Mucosa of stomach (tissue), 1 donor: ENCODE data around the gene DRAP1.

Experiments
- H3K27me3 ChIP-seq: one replicate; pipeline ENCODE4 v1.7.0; 2013; ENCODE audit warnings: mild to moderate bottlenecking, low read length; ENCODE audit not compliant: control insufficient read depth, insufficient read depth
- H3K36me3 ChIP-seq: one replicate; pipeline ENCODE4 v1.7.0; 2013; ENCODE audit warnings: low read length; ENCODE audit not compliant: control insufficient read depth, insufficient read depth
- H3K4me1 ChIP-seq: one replicate; pipeline ENCODE4 v1.7.0; 2013; ENCODE audit warnings: mild to moderate bottlenecking, low read length; ENCODE audit not compliant: control insufficient read depth, insufficient read depth
- H3K4me3 ChIP-seq: one replicate; pipeline ENCODE4 v1.7.0; 2013; ENCODE audit warnings: low read length
- H3K9ac ChIP-seq: one replicate; pipeline ENCODE4 v1.7.0; 2013; ENCODE audit warnings: mild to moderate bottlenecking, low read length, moderate library complexity
- H3K9me3 ChIP-seq: one replicate; pipeline ENCODE4 v1.7.0; 2013; ENCODE audit warnings: mild to moderate bottlenecking, low read length, moderate library complexity; ENCODE audit not compliant: control insufficient read depth
- donor health status: Pancreatic carcinoma.

The DRAP1 gene

GRCh38 chr11:65928667-65929066 is 9.4 kb downstream of the DRAP1 start:
- no peaks in the 10 kb centered on the region for H3K4me1 ChIP-seq
- H3K9me3 ChIP-seq: no peaks in the 10 kb centered on the region
- no peak overlapping the region for H3K4me3 ChIP-seq
- H3K9ac ChIP-seq: no peak overlapping the region
- H3K27me3 ChIP-seq: peaks cover 4% of the 10 kb centered on the region
- no peaks in the 10 kb centered on the region for H3K36me3 ChIP-seq

GRCh38 chr11:65931773-65932557 is 12.7 kb downstream of the DRAP1 start:
- H3K27me3 ChIP-seq: peaks cover 4% of the 10 kb centered on the region
- H3K4me3 ChIP-seq: no peak overlapping the region
- no peaks in the 10 kb centered on the region for H3K4me1 ChIP-seq
- H3K9me3 ChIP-seq: no peaks in the 10 kb centered on the region
- no peaks in the 10 kb centered on the region for H3K36me3 ChIP-seq
- no peak overlapping the region for H3K9ac ChIP-seq

GRCh38 chr11:65932558-65932919 is 13.3 kb downstream of the DRAP1 start:
- no peaks in the 10 kb centered on the region for H3K36me3 ChIP-seq
- peaks cover 4% of the 10 kb centered on the region for H3K27me3 ChIP-seq
- no peaks in the 10 kb centered on the region for H3K9me3 ChIP-seq
- H3K9ac ChIP-seq: no peak overlapping the region
- no peak overlapping the region for H3K4me3 ChIP-seq
- no peaks in the 10 kb centered on the region for H3K4me1 ChIP-seq

GRCh38 chr11:65934014-65934413 is 14.8 kb downstream of the DRAP1 start:
- Histone ChIP-seq H3K27me3 (peaks cover 4% of the 10 kb centered on the region), H3K4me1 (no peaks in the 10 kb centered on the region), H3K4me3 (no peak overlapping the region), H3K36me3 (no peaks in the 10 kb centered on the region), H3K9ac (no peak overlapping the region), H3K9me3 (no peaks in the 10 kb centered on the region)

- Histone ChIP-seq H3K27me3 (peaks cover under 1% of the 10 kb centered on the region), H3K4me3 (no peak overlapping the region), H3K9ac (no peak overlapping the region), H3K4me1 (no peaks in the 10 kb centered on the region), H3K9me3 (no peaks in the 10 kb centered on the region), H3K36me3 (no peaks in the 10 kb centered on the region)
Observed at GRCh38 chr11:65937766-65938165, 18.5 kb downstream of the DRAP1 start.

- Histone ChIP-seq H3K27me3 (peaks cover 2% of the 10 kb centered on the region), H3K36me3 (no peaks in the 10 kb centered on the region), H3K4me3 (no peak overlapping the region), H3K4me1 (no peaks in the 10 kb centered on the region), H3K9me3 (no peaks in the 10 kb centered on the region), H3K9ac (no peak overlapping the region)
Observed at GRCh38 chr11:65941720-65942310, 22.6 kb downstream of the DRAP1 start.

- H3K4me3 ChIP-seq: no peak overlapping the region
- H3K27me3 ChIP-seq: peaks cover 2% of the 10 kb centered on the region
- no peaks in the 10 kb centered on the region for H3K9me3 ChIP-seq
- no peaks in the 10 kb centered on the region for H3K36me3 ChIP-seq
- no peak overlapping the region for H3K9ac ChIP-seq
- no peaks in the 10 kb centered on the region for H3K4me1 ChIP-seq
Observed at GRCh38 chr11:65942531-65942930, 23.3 kb downstream of the DRAP1 start.

GRCh38 chr11:65944191-65944590 is 25.0 kb downstream of the DRAP1 start:
- Histone ChIP-seq H3K4me3 (no peak overlapping the region), H3K9me3 (no peaks in the 10 kb centered on the region), H3K4me1 (no peaks in the 10 kb centered on the region), H3K36me3 (no peaks in the 10 kb centered on the region), H3K27me3 (peaks cover 2% of the 10 kb centered on the region), H3K9ac (no peak overlapping the region)

- H3K4me1 ChIP-seq: no peaks in the 10 kb centered on the region
- no peak overlapping the region for H3K4me3 ChIP-seq
- no peaks in the 10 kb centered on the region for H3K9me3 ChIP-seq
- no peak overlapping the region for H3K9ac ChIP-seq
- peaks cover 2% of the 10 kb centered on the region for H3K27me3 ChIP-seq
- no peaks in the 10 kb centered on the region for H3K36me3 ChIP-seq
Observed at GRCh38 chr11:65944767-65945166, 25.5 kb downstream of the DRAP1 start.

- Histone ChIP-seq H3K36me3 (no peaks in the 10 kb centered on the region), H3K4me3 (no peak within 1 kb of the TSS), H3K9me3 (no peaks in the 10 kb centered on the region), H3K4me1 (no peaks in the 10 kb centered on the region), H3K27me3 (peaks cover 2% of the 10 kb centered on the region), H3K9ac (no peak within 1 kb of the TSS)
Observed at GRCh38 chr11:65945430-65945911, 26.2 kb downstream of the DRAP1 start, which contains the start of gene TSGA10IP. TSGA10IP (plus strand) TSS chr11:65945480; CDS start chr11:65945676, 196 bp downstream.

GRCh38 chr11:65945941-65946558 is 26.8 kb downstream of the DRAP1 start:
- no peaks in the 10 kb centered on the region for H3K4me1 ChIP-seq
- H3K9me3 ChIP-seq: no peaks in the 10 kb centered on the region
- no peak overlapping the region for H3K9ac ChIP-seq
- no peaks in the 10 kb centered on the region for H3K36me3 ChIP-seq
- peaks cover 2% of the 10 kb centered on the region for H3K27me3 ChIP-seq
- H3K4me3 ChIP-seq: no peak overlapping the region

GRCh38 chr11:65946655-65947054 is 27.4 kb downstream of the DRAP1 start:
- H3K9ac ChIP-seq: no peak overlapping the region
- H3K4me1 ChIP-seq: no peaks in the 10 kb centered on the region
- no peak overlapping the region for H3K4me3 ChIP-seq
- H3K27me3 ChIP-seq: peaks cover 2% of the 10 kb centered on the region
- H3K9me3 ChIP-seq: no peaks in the 10 kb centered on the region
- no peaks in the 10 kb centered on the region for H3K36me3 ChIP-seq
